Activated CD8-positive, alpha-beta memory T cell treated with anti-CD3 and anti-CD28 coated beads for 1 hour (primary cell): ENCODE data around the gene SOX6.

Source experiments
- DNase-seq, 2 donors: peaks; one replicate each; pipeline ENCODE4 v3.0.0-alpha.2; 2020; ENCODE audit warnings: low read depth in 1 of 2; ENCODE audit errors: extremely low read depth in 1 of 2

Gene SOX6

GRCh38 chr11:16204261-16204660 is 152.1 kb downstream of the SOX6 start:
- no peak for DNase-seq

GRCh38 chr11:16195651-16196050 is 160.7 kb downstream of the SOX6 start:
- no peak for DNase-seq

- DNase-seq: no peak
These were observed 161.8 kb downstream of the SOX6 start for GRCh38 chr11:16194566-16194965.

GRCh38 chr11:16193897-16194381 is 162.4 kb downstream of the SOX6 start:
- no peak for DNase-seq

- DNase-seq: no peak
These were observed 164.5 kb downstream of the SOX6 start for GRCh38 chr11:16191868-16192240.

- DNase-seq: no peak
These were observed 165.0 kb downstream of the SOX6 start for GRCh38 chr11:16191212-16191867.

GRCh38 chr11:16186680-16187079 is 169.7 kb downstream of the SOX6 start:
- DNase-seq: no peak

- no peak for DNase-seq
These were observed 171.3 kb downstream of the SOX6 start for GRCh38 chr11:16185042-16185441.

GRCh38 chr11:16184588-16184987 is 171.8 kb downstream of the SOX6 start:
- no peak for DNase-seq

- DNase-seq: no peak
These were observed 173.8 kb downstream of the SOX6 start for GRCh38 chr11:16182553-16182952.

GRCh38 chr11:16180868-16181267 is 175.5 kb downstream of the SOX6 start:
- no peak for DNase-seq

GRCh38 chr11:16179676-16180075 is 176.7 kb downstream of the SOX6 start:
- DNase-seq: no peak

GRCh38 chr11:16178273-16178672 is 178.1 kb downstream of the SOX6 start:
- DNase-seq: no peak

- DNase-seq: no peak
These were observed 178.7 kb downstream of the SOX6 start for GRCh38 chr11:16177688-16178087.

- no peak for DNase-seq
These were observed 182.5 kb downstream of the SOX6 start for GRCh38 chr11:16173798-16174197.

- no peak for DNase-seq
These were observed 184.5 kb downstream of the SOX6 start for GRCh38 chr11:16171882-16172281.

- no peak for DNase-seq
These were observed 186.1 kb downstream of the SOX6 start for GRCh38 chr11:16169956-16170847.

- no peak for DNase-seq
These were observed 186.8 kb downstream of the SOX6 start for GRCh38 chr11:16169541-16169940.

- no peak for DNase-seq
These were observed 188.4 kb downstream of the SOX6 start for GRCh38 chr11:16167706-16168487.

GRCh38 chr11:16166571-16166970 is 189.8 kb downstream of the SOX6 start:
- DNase-seq: no peak

GRCh38 chr11:16160146-16160545 is 196.2 kb downstream of the SOX6 start:
- no peak for DNase-seq
